Smooth muscle cell (in vitro differentiated cells): ENCODE measurements around the gene SOCS4. TPM values are rescaled to one million over a fixed set of nuclear protein-coding genes. Genes with fewer than 3 reads are reported as not detected.

Source experiments
- DNase-seq: peaks from one replicate; lab custom pipeline; 2025; ENCODE audit not compliant: unreplicated experiment; lab: John Stamatoyannopoulos, UW
- H2AFZ ChIP-seq: fragments of 200-600 bp; sonication (generic); 2 replicates; pipeline ENCODE4 v1.6.0; 2016; ENCODE audit warnings: antibody characterized with exemption, low read depth, mild to moderate bottlenecking
- H3F3A ChIP-seq: fragments of 200-600 bp; sonication (generic); 2 replicates; pipeline ENCODE4 v1.6.0; 2017; ENCODE audit warnings: antibody characterized with exemption, low read depth
- H3K27ac ChIP-seq: fragments of 200-600 bp; sonication (generic); 2 replicates; pipeline ENCODE4 v1.5.1; 2016; ENCODE audit warnings: low read depth, mild to moderate bottlenecking
- H3K27me3 ChIP-seq: fragments of 200-600 bp; sonication (generic); 2 replicates; pipeline ENCODE4 v1.6.1; 2016; ENCODE audit warnings: low read depth, mild to moderate bottlenecking
- H3K36me3 ChIP-seq: fragments of 200-600 bp; sonication (generic); 2 replicates; pipeline ENCODE4 v1.5.1; 2016; ENCODE audit warnings: low read depth
- H3K4me1 ChIP-seq: fragments of 200-600 bp; sonication (generic); 2 replicates; pipeline ENCODE4 v1.5.1; 2016; ENCODE audit warnings: low read depth
- H3K4me2 ChIP-seq: fragments of 200-600 bp; sonication (generic); 2 replicates; pipeline ENCODE4 v1.6.0; 2016; ENCODE audit warnings: mild to moderate bottlenecking
- H3K4me3 ChIP-seq: fragments of 200-600 bp; sonication (generic); 2 replicates; pipeline ENCODE4 v1.5.1; 2016; ENCODE audit warnings: mild to moderate bottlenecking
- H3K79me2 ChIP-seq: fragments of 200-600 bp; sonication (generic); 2 replicates; pipeline ENCODE4 v1.6.0; 2016; ENCODE audit warnings: low read depth, mild to moderate bottlenecking
- H3K9ac ChIP-seq: fragments of 200-600 bp; sonication (generic); 2 replicates; pipeline ENCODE4 v1.6.0; 2016; ENCODE audit warnings: low read depth
- H3K9me3 ChIP-seq: fragments of 200-600 bp; sonication (generic); replicated peaks from 2 replicates; pipeline ENCODE4 v1.5.1; 2016; ENCODE audit warnings: low read depth
- H4K20me1 ChIP-seq: fragments of 200-600 bp; sonication (generic); 2 replicates; pipeline ENCODE4 v1.6.0; 2016; ENCODE audit warnings: low read depth
- CTCF ChIP-seq: fragments of 200-600 bp; sonication (generic); IDR thresholded peaks from 2 replicates; pipeline ENCODE4 v1.5.1; 2017; ENCODE audit warnings: borderline replicate concordance, mild to moderate bottlenecking, antibody characterized with exemption; ENCODE audit not compliant: insufficient read depth, poor library complexity, severe bottlenecking
- WGBS: methylation state at CpG from one replicate; pipeline ENCODE4 v1.1.7; 2016; ENCODE audit warnings: low lambda C conversion rate; 5-methylcytosine and 5-hydroxymethylcytosine counted together
- polyA plus RNA-seq: library from polyadenylated mRNA; unstranded; fragments of >200 nt; fragmentation: Nextera tagmentation; extraction: Ambion mirVana; gene quantifications from 2 replicates; pipeline ENCODE4 v1.2.1, GENCODE V29; 2016
- total RNA-seq: library from RNA; depleted of rRNA; stranded (reverse); fragments of >200 nt; gene quantifications from 2 replicates; pipeline ENCODE4 v1.2.3, GENCODE V29; 2014

The SOCS4 gene
- total and polyA plus RNA-seq, 2 experiments from 2014 or later = 3.8 to 19.6 TPM

- H3K9me3 ChIP-seq = no peaks in the 10 kb centered on the region
- peaks cover 64% of the 10 kb centered on the region for H4K20me1 ChIP-seq
- H3K4me2 ChIP-seq = no peak overlapping the region
- H3K79me2 ChIP-seq = peaks cover 29% of the 10 kb centered on the region
- no peak overlapping the region for H2AFZ ChIP-seq
- 92% methylated on average over 2 of the region's 2 CpGs for WGBS
- no peaks in the 10 kb centered on the region for H3K27me3 ChIP-seq
- no peaks in the 10 kb centered on the region for H3K4me1 ChIP-seq
- peaks cover 22% of the 10 kb centered on the region for H3F3A ChIP-seq
- no peak overlapping the region for H3K27ac ChIP-seq
- DNase-seq = no peak
- H3K4me3 ChIP-seq = no peak overlapping the region
- peaks cover 21% of the 10 kb centered on the region for H3K36me3 ChIP-seq
- H3K9ac ChIP-seq = no peak overlapping the region
- no peak for TF ChIP-seq CTCF
These were observed 38.4 kb downstream of the SOCS4 start for GRCh38 chr14:55065411-55065810.

- Histone ChIP-seq H3K9ac (no peak overlapping the region), H3F3A (peaks cover 26% of the 10 kb centered on the region), H3K27me3 (no peaks in the 10 kb centered on the region), H3K36me3 (peaks cover 21% of the 10 kb centered on the region), H3K4me1 (no peaks in the 10 kb centered on the region), H4K20me1 (peaks cover 56% of the 10 kb centered on the region), H3K79me2 (peaks cover 21% of the 10 kb centered on the region), H3K4me2 (no peak overlapping the region), H2AFZ (no peak overlapping the region), H3K27ac (no peak overlapping the region), H3K4me3 (no peak overlapping the region), H3K9me3 (no peaks in the 10 kb centered on the region)
- DNase-seq = no peak
- WGBS = 100% methylated on average over 1 of the region's 1 CpG
- no peak for TF ChIP-seq CTCF
These were observed 39.2 kb downstream of the SOCS4 start for GRCh38 chr14:55066223-55066622.

DNA sequence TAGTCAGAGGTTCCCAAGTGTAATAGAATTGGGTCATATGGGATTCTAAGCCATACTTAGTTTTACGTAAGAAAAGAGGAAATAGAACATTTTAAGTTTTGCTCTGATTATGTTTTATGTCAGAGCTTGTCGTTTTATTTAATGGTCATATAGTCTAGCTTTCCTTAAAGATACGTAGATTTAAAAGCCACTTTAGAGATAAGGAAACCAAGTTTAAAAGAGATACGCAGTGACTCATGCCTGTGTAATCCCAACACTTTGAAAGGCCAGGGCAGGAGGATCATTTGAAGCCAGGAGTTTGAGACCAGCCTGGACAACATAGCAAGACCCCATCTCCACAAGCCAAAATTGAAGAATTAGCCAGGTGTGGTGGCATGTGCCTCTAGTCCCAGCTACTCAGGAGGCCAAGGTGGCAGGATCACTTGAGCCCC, 44.0 kb downstream of the SOCS4 start:
- no peaks in the 10 kb centered on the region for H3K36me3 ChIP-seq
- H3F3A ChIP-seq = peaks cover 21% of the 10 kb centered on the region
- no peaks in the 10 kb centered on the region for H3K9me3 ChIP-seq
- H3K27ac ChIP-seq = peak overlapping the region; percentile 95
- 33% methylated on average over 4 of the region's 4 CpGs for WGBS
- no peak for TF ChIP-seq CTCF
- no peak for DNase-seq
- no peak overlapping the region for H3K4me3 ChIP-seq
- peaks cover 12% of the 10 kb centered on the region for H4K20me1 ChIP-seq
- peaks cover 11% of the 10 kb centered on the region for H3K4me1 ChIP-seq
- peak overlapping the region; percentile 73 for H3K9ac ChIP-seq
- H3K27me3 ChIP-seq = no peaks in the 10 kb centered on the region
- no peak overlapping the region for H2AFZ ChIP-seq
- H3K79me2 ChIP-seq = no peaks in the 10 kb centered on the region
- H3K4me2 ChIP-seq = peak overlapping the region; percentile 7

- no peaks in the 10 kb centered on the region for H3K27me3 ChIP-seq
- 46% methylated on average over 10 of the region's 10 CpGs for WGBS
- TF ChIP-seq CTCF = no peak
- H3K9ac ChIP-seq = peak overlapping the region; percentile 81
- H3K9me3 ChIP-seq = no peaks in the 10 kb centered on the region
- H2AFZ ChIP-seq = no peak overlapping the region
- H3K4me1 ChIP-seq = peaks cover 11% of the 10 kb centered on the region
- H3K36me3 ChIP-seq = no peaks in the 10 kb centered on the region
- H3F3A ChIP-seq = peaks cover 17% of the 10 kb centered on the region
- H3K27ac ChIP-seq = peak overlapping the region; percentile 95
- DNase-seq = no peak
- peak overlapping the region; percentile 70 for H3K4me2 ChIP-seq
- H3K4me3 ChIP-seq = no peak overlapping the region
- peaks cover 7% of the 10 kb centered on the region for H4K20me1 ChIP-seq
- H3K79me2 ChIP-seq = no peaks in the 10 kb centered on the region
These were observed 45.0 kb downstream of the SOCS4 start for GRCh38 chr14:55071870-55072640.
